Mesothelial cell of epicardium (in vitro differentiated cells): ENCODE measurements around the gene NCOA7. TPM values are rescaled to one million over a fixed set of nuclear protein-coding genes. Genes with fewer than 3 reads are reported as not detected.

Source experiments
- DNase-seq, 2 experiments: peaks; one replicate each; pipeline ENCODE4 v3.0.0; 2021; ENCODE audit warnings: low spot score in 2 of 2; ENCODE audit not compliant: unreplicated experiment in 2 of 2
- H3K27ac Mint-ChIP-seq: 2 replicates; pipeline ENCODE4 v1.8.0; 2021; ENCODE audit warnings: mixed read lengths
- H3K27me3 Mint-ChIP-seq: 2 replicates; pipeline ENCODE4 v1.8.0; 2021; ENCODE audit warnings: low read depth, mixed read lengths
- H3K36me3 Mint-ChIP-seq: 2 replicates; pipeline ENCODE4 v1.8.0; 2021; ENCODE audit warnings: mixed read lengths
- H3K4me1 Mint-ChIP-seq: 2 replicates; pipeline ENCODE4 v1.8.0; 2021; ENCODE audit warnings: mixed read lengths
- H3K4me3 Mint-ChIP-seq: 2 replicates; pipeline ENCODE4 v1.8.0; 2021; ENCODE audit warnings: mild to moderate bottlenecking, moderate library complexity, mixed read lengths
- H3K9me3 Mint-ChIP-seq: 2 replicates; pipeline ENCODE4 v1.8.0; 2021; ENCODE audit warnings: mixed read lengths
- CTCF ChIP-seq: fragments of 200-600 bp; sonication (generic); IDR thresholded peaks from one replicate; pipeline ENCODE4 v1.5.0; 2021; ENCODE audit warnings: antibody characterized with exemption; ENCODE audit not compliant: unreplicated experiment
- total RNA-seq: library from RNA; stranded (reverse); gene quantifications from 3 replicates; pipeline ENCODE4 v1.2.1, GENCODE V29; 2021

The NCOA7 gene
- total RNA-seq, 1 donor from 2014 or later, result 52.4 TPM

DNA sequence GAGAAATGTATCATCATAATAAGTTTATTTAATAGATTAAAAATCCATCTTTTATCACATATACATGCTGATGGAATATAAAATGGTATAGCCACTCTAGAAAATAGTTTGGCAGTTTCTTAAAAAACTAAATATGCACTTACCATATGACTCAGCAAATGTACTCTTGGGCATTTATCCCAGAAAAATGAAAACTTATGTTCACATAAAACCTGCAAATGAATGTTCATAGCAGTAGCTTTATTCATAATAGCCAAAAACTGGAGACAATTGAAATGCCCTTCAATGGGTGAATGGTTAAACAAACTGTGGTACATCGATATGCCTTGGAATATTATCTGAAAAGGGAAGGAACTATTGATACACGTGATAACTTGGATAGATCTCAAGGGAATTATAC is 6.4 kb upstream of the NCOA7 start:
- Mint-ChIP-seq H3K27me3 (no peaks in the 10 kb centered on the region), H3K4me1 (peaks cover 3% of the 10 kb centered on the region), H3K9me3 (no peaks in the 10 kb centered on the region), H3K27ac (no peak overlapping the region), H3K36me3 (no peaks in the 10 kb centered on the region), H3K4me3 (no peak overlapping the region)
- DNase-seq, result no peak
- TF ChIP-seq CTCF, result no peak

DNA sequence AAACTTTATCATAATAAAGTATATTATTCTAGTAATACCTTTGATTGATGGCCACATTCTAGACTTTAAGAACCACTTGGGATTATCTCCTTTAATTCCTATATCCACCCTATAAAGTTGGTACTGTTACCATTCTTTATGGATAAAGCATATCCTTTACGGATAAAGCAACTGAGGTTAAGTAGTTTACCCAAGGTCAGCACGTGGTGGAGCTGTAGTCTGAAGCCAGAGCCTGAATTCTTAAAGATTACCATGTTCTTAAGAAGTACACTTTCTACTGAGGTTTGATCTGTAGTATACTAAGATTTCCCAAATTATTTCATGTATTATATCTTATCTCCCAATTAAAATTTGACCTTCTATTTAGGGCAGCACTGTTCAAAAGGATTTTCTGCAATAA is 3.0 kb upstream of the NCOA7 start:
- Mint-ChIP-seq H3K27me3 (no peaks in the 10 kb centered on the region), H3K27ac (no peak overlapping the region), H3K36me3 (no peaks in the 10 kb centered on the region), H3K4me1 (peaks cover 25% of the 10 kb centered on the region), H3K4me3 (no peak overlapping the region), H3K9me3 (no peaks in the 10 kb centered on the region)
- no peak for TF ChIP-seq CTCF
- no peak for DNase-seq

DNA sequence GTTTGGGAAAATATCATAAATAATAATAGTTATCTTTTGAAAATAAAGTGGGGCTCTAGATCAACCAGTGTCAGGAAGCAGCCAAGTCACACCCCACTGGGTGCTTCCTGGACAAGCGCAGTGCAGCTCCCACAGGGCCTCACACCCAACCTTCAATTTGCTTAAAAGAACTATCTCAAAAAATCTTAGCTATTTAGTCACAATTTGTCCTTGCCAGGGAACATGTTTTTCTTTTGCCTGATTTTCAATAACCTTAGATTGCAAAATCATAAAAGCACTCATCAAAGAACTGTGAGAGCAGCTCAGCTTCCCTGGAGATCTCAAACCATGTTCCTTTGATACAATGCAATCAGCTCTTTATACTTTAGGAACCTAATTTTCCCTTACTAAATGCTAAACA is 1.6 kb upstream of the NCOA7 start:
- DNase-seq, result no peak
- Mint-ChIP-seq H3K4me1 (peaks cover 35% of the 10 kb centered on the region), H3K27me3 (no peaks in the 10 kb centered on the region), H3K4me3 (peak overlapping the region; percentile 81), H3K9me3 (no peaks in the 10 kb centered on the region), H3K36me3 (no peaks in the 10 kb centered on the region), H3K27ac (peak overlapping the region; percentile 90)
- TF ChIP-seq CTCF, result no peak

DNA sequence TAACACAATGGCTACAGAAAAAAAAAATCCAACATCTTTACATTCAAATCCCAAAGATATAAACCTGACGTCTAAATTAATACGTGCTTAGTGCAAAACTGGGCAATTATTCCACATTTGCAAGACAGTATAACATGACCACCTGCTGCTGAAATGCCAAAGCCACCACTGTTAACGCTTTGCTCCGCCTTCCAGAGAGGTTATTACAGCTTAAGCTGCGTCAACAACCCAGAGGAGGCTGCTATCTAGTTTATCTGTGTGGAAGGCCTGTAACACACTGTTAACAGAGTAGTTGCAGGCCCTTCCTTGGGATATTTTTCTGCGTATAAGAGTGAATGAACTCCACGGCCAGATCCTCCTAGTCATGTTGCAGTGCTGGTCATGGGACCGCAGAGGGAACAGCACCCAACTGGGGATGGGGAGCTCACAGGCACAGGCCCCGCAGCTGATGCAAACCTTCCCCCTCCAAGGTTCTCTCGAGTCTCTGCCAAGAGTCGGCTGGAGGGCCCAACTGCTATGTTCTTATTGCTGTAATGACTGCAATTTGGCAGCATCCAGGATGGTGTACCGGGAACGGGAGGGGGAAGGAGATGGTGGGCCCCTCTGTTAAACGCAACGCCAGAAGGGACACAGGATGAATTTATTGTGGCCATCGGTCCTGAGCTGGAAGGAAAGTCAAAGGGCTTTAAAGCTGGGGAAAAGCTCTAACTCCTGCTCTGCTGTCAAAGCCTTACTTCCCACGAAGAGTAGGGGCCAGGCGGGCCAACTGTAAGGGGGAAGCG is 993 bp upstream of the NCOA7 start:
- peak in 1 of 2 experiments; percentile 42 for DNase-seq
- no peak for TF ChIP-seq CTCF
- peak overlapping the region; percentile 81 for H3K4me3 Mint-ChIP-seq
- H3K4me1 Mint-ChIP-seq, result peaks cover 38% of the 10 kb centered on the region
- H3K27ac Mint-ChIP-seq, result peak overlapping the region; percentile 90
- no peaks in the 10 kb centered on the region for H3K36me3 Mint-ChIP-seq
- no peaks in the 10 kb centered on the region for H3K9me3 Mint-ChIP-seq
- H3K27me3 Mint-ChIP-seq, result no peaks in the 10 kb centered on the region

DNA sequence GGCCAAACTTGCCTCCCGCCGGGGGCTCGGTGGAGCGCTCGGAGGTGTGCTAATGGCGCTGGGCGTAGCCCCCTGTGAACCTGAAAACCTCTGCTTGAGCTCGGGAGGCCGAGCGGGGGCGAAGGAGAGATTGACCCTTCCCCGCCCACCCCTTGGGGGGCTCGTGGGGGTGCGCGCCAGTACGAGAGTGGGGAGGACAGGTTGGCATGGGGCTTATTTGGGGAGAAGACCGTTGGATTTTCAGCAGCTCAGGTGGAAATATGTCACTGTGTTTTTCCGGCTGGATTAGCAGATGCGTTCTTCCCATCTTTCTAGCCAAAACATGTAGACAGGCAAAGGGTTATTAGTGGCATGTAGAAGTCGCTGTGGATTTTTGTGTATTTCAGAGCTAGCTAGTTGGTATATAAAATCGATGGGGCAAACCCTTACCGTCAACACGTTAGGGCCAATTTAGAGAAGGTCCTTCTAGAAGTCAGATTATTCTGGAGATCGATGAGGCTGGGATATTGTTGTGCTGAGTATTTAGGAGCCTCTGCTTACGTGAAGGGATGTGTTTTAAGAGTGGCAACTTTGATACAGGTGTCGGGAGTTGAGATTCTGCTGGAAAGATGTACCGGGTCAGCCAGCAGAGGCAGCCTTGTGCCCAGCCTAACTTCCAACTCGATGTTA is 525 bp downstream of the NCOA7 start:
- H3K27ac Mint-ChIP-seq, result peak overlapping the region; percentile 75
- H3K36me3 Mint-ChIP-seq, result no peaks in the 10 kb centered on the region
- peaks cover 38% of the 10 kb centered on the region for H3K4me1 Mint-ChIP-seq
- H3K4me3 Mint-ChIP-seq, result peak overlapping the region; percentile 82
- no peaks in the 10 kb centered on the region for H3K9me3 Mint-ChIP-seq
- no peak for DNase-seq
- no peak for TF ChIP-seq CTCF
- no peaks in the 10 kb centered on the region for H3K27me3 Mint-ChIP-seq
